HuH-7.5 (cell line): ENCODE measurements around the gene GC.
"Not testable (repeated sequence)": the region's sequence is repeated elsewhere in the genome, so short reads cannot be mapped to it uniquely, and the experiment has no call there.

ENCODE experiments used
- DNase-seq: peaks from one replicate; pipeline ENCODE4 v3.0.0; 2011; ENCODE audit warnings: low spot score

The GC gene

GRCh38 chr4:71783972-71784371 lies at the start of gene GC:
GC (minus strand) TSS chr4:71784079; CDS start chr4:71784018, 61 bp downstream.
- no peak for DNase-seq

GRCh38 chr4:71833232-71833900 lies 49.5 kb upstream of the GC start:
- no peak for DNase-seq

- DNase-seq: no peak
These were observed 48.2 kb upstream of the GC start for GRCh38 chr4:71832049-71832448.

- no peak for DNase-seq
These were observed 46.8 kb upstream of the GC start for GRCh38 chr4:71830497-71831190.

GRCh38 chr4:71828470-71828869 lies 44.6 kb upstream of the GC start:
- DNase-seq: no peak

GRCh38 chr4:71827826-71828225 lies 43.9 kb upstream of the GC start:
- no peak for DNase-seq

GRCh38 chr4:71816676-71817303 lies 32.9 kb upstream of the GC start:
- no peak for DNase-seq

- no peak for DNase-seq
These were observed 30.6 kb upstream of the GC start for GRCh38 chr4:71814433-71814832.

- not testable (repeated sequence) for DNase-seq
These were observed 25.9 kb upstream of the GC start for GRCh38 chr4:71809805-71810204.

- DNase-seq: no peak
These were observed 23.6 kb upstream of the GC start for GRCh38 chr4:71807469-71807868.

- not testable (repeated sequence) for DNase-seq
These were observed 21.4 kb upstream of the GC start for GRCh38 chr4:71805230-71805629.

- not testable (repeated sequence) for DNase-seq
These were observed 20.3 kb upstream of the GC start for GRCh38 chr4:71804017-71804697.

- no peak for DNase-seq
These were observed 2.1 kb upstream of the GC start for GRCh38 chr4:71785959-71786358.

- DNase-seq: no peak
These were observed 804 bp upstream of the GC start for GRCh38 chr4:71784569-71785197.

GRCh38 chr4:71777891-71778290 lies 6.0 kb downstream of the GC start:
- no peak for DNase-seq

- DNase-seq: no peak
These were observed 8.4 kb downstream of the GC start for GRCh38 chr4:71775449-71775848.

- DNase-seq: no peak
These were observed 9.7 kb downstream of the GC start for GRCh38 chr4:71774136-71774535.

- DNase-seq: no peak
These were observed 10.9 kb downstream of the GC start for GRCh38 chr4:71773004-71773403.

GRCh38 chr4:71772592-71772991 lies 11.3 kb downstream of the GC start:
- DNase-seq: no peak

- no peak for DNase-seq
These were observed 12.3 kb downstream of the GC start for GRCh38 chr4:71771613-71772012.

- no peak for DNase-seq
These were observed 14.4 kb downstream of the GC start for GRCh38 chr4:71769434-71769833.

GRCh38 chr4:71768123-71768522 lies 15.8 kb downstream of the GC start:
- DNase-seq: no peak
